ENCODE results near the gene EHD1. TPM values are rescaled to one million over a fixed set of nuclear protein-coding genes. Genes with fewer than 3 reads are reported as not detected.
A peak's percentile ranks its signal among the peaks of the same experiment; 100 is the strongest.

EHD1 gene
- total and polyA plus RNA-seq, 3 donors from 2014 or later: 230 to 455 (median 328) TPM

- no peaks in the 10 kb centered on the region for H3K27me3 ChIP-seq
- intact Hi-C loops (cut with DNase I; ENCODE audit: low total_unique reads): no loop called here
- no peaks in the 10 kb centered on the region for H3K36me3 ChIP-seq (ENCODE audit: low read depth, missing control alignments)
- no peak overlapping the region for H3K4me3 ChIP-seq
- TF ChIP-seq, protein P1, sequence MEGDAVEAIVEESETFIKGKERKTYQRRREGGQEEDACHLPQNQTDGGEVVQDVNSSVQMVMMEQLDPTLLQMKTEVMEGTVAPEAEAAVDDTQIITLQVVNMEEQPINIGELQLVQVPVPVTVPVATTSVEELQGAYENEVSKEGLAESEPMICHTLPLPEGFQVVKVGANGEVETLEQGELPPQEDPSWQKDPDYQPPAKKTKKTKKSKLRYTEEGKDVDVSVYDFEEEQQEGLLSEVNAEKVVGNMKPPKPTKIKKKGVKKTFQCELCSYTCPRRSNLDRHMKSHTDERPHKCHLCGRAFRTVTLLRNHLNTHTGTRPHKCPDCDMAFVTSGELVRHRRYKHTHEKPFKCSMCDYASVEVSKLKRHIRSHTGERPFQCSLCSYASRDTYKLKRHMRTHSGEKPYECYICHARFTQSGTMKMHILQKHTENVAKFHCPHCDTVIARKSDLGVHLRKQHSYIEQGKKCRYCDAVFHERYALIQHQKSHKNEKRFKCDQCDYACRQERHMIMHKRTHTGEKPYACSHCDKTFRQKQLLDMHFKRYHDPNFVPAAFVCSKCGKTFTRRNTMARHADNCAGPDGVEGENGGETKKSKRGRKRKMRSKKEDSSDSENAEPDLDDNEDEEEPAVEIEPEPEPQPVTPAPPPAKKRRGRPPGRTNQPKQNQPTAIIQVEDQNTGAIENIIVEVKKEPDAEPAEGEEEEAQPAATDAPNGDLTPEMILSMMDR (IDR thresholded peaks at IDR 0.05): no peak
- no peak for TF ChIP-seq POLR2A (IDR thresholded peaks at IDR 0.05)
- H3K4me1 ChIP-seq: no peaks in the 10 kb centered on the region
- H3K9me3 ChIP-seq: no peaks in the 10 kb centered on the region
- 73 to 86% methylated on average over 19 to 24 of the region's 29 CpGs for WGBS, 2 donors
- H3K27ac ChIP-seq: no peak overlapping the region
- DNase-seq: peak; percentile 66
Observed at GRCh38 chr11:64834723-64835615, 43.5 kb downstream of the EHD1 start.

- DNase-seq: no peak
- Histone ChIP-seq H3K4me1 (no peaks in the 10 kb centered on the region), H3K27ac (no peak overlapping the region), H3K36me3 (ENCODE audit: low read depth, missing control alignments) (no peaks in the 10 kb centered on the region), H3K4me3 (no peak overlapping the region), H3K27me3 (no peaks in the 10 kb centered on the region), H3K9me3 (no peaks in the 10 kb centered on the region)
- intact Hi-C loops (cut with DNase I; ENCODE audit: low total_unique reads): no loop called here
- WGBS, 2 donors: 93% methylated on average over 8 to 25 of the region's 25 CpGs
- TF ChIP-seq, protein P1 (IDR thresholded peaks at IDR 0.05): no peak
- no peak for TF ChIP-seq POLR2A (IDR thresholded peaks at IDR 0.05)
Observed at GRCh38 chr11:64834031-64834722, 44.2 kb downstream of the EHD1 start.

- Histone ChIP-seq H3K27ac (no peak overlapping the region), H3K9me3 (no peaks in the 10 kb centered on the region), H3K4me3 (no peak overlapping the region), H3K27me3 (no peaks in the 10 kb centered on the region), H3K4me1 (no peaks in the 10 kb centered on the region), H3K36me3 (ENCODE audit: low read depth, missing control alignments) (no peaks in the 10 kb centered on the region)
- 87 to 92% methylated on average over 7 to 10 of the region's 10 CpGs for WGBS, 2 donors
- intact Hi-C loops (cut with DNase I; ENCODE audit: low total_unique reads): no loop called here
- TF ChIP-seq, protein P1 (IDR thresholded peaks at IDR 0.05): no peak
- no peak for TF ChIP-seq POLR2A (IDR thresholded peaks at IDR 0.05)
- DNase-seq: no peak
Observed at GRCh38 chr11:64833509-64833908, 44.9 kb downstream of the EHD1 start.

DNA sequence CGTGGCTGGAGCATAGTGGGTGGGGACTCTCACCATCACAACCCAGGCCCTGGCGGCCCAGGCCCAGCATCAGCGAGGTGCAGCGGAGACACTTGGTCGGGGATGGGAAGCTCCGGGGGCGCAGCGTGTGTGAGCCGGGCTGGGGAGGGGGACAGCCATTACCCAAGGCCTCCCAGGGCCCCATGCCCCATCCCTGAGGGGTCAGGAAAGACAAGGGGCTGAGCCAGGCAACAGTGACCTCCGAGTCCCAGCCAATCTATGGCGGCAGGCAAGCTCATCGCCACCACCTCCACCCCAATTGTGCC is 45.3 kb downstream of the EHD1 start:
- intact Hi-C loops (cut with DNase I; ENCODE audit: low total_unique reads): no loop called here
- DNase-seq: no peak
- Histone ChIP-seq H3K36me3 (ENCODE audit: low read depth, missing control alignments) (no peaks in the 10 kb centered on the region), H3K4me1 (no peaks in the 10 kb centered on the region), H3K27me3 (no peaks in the 10 kb centered on the region), H3K9me3 (no peaks in the 10 kb centered on the region), H3K4me3 (no peak overlapping the region), H3K27ac (no peak overlapping the region)
- 96 to 97% methylated on average over 9 to 12 of the region's 12 CpGs for WGBS, 2 donors
- no peak for TF ChIP-seq POLR2A (IDR thresholded peaks at IDR 0.05)
- TF ChIP-seq, protein P1 (IDR thresholded peaks at IDR 0.05): no peak

Data from testis (tissue), 3 donors.